HepG2 (cell line): ENCODE data around the gene SCGB2B2. TPM values are rescaled to one million over a fixed set of nuclear protein-coding genes. Genes with fewer than 3 reads are reported as not detected.

ENCODE experiments used
- ATAC-seq: fragments of 200-7000 bp; cut with Tn5 transposase; 3 replicates; pipeline ENCODE4 v1.9.1; 2020; ENCODE audit warnings: mild to moderate bottlenecking, moderate library complexity
- BruUV-seq: library from RNA; stranded (reverse); fragments of 400-500 nt; replicated peaks from 2 replicates; lab custom pipeline; 2021; lab: Mats Ljungman, UMichigan
- CTCF ChIA-PET: fragments of 300-600 bp; formaldehyde crosslinking; extraction: SDS; loops from one replicate; lab custom pipeline; 2021; ENCODE audit warnings: low total read pairs, inconsistent platforms, low intra/inter-chr PET ratio; lab: Yijun Ruan, JAX
- POLR2A ChIA-PET: fragments of 350-600 bp; sonication (Branson Sonifier 250); formaldehyde crosslinking; loops from one replicate; lab custom pipeline; 2020; ENCODE audit warnings: antibody characterized with exemption, inconsistent platforms; lab: Yijun Ruan, JAX
- DNase-seq: peaks from one replicate; pipeline ENCODE4 v3.0.0-alpha.2; 2015; ENCODE audit warnings: low spot score
- FAIRE-seq: peaks from 3 replicates; lab custom pipeline; 2011; peaks lifted over from hg19 to GRCh38; lab: Jason Lieb, UNC
- H2AFZ ChIP-seq: one replicate; pipeline ENCODE4 v1.6.1; 2011; ENCODE audit warnings: low read length, inconsistent platforms
- H3K27ac ChIP-seq: fragments of 300-600 bp; 3 replicates; pipeline ENCODE4 v1.8.0; 2011; ENCODE audit warnings: mixed run types, mild to moderate bottlenecking, mixed read lengths, low read length, inconsistent platforms; ENCODE audit not compliant: insufficient read depth; ENCODE audit errors: extremely low read length
- H3K27me3 ChIP-seq, 2 experiments: fragments of 200-600 bp in 1 of 2; 2 replicates in 1 of 2; 3 replicates in 1 of 2; pipeline versions ENCODE4 v1.6.0 to v1.8.0; 2011; ENCODE audit warnings: low read length in 2 of 2, mild to moderate bottlenecking in 2 of 2, moderate library complexity in 2 of 2, inconsistent platforms in 1 of 2; ENCODE audit not compliant: insufficient read depth in 2 of 2, control insufficient read depth in 1 of 2
- H3K36me3 ChIP-seq, 2 experiments: fragments of 200-600 bp in 1 of 2; replicated peaks in 1 of 2; 2 replicates in 1 of 2; 3 replicates in 1 of 2; pipeline versions ENCODE4 v1.5.1 to v1.8.0; 2011; ENCODE audit warnings: low read length in 2 of 2, inconsistent platforms in 1 of 2; ENCODE audit not compliant: insufficient read depth in 2 of 2, control insufficient read depth in 1 of 2
- H3K4me1 ChIP-seq: 2 replicates; pipeline ENCODE4 v1.5.1; 2012; ENCODE audit warnings: low read length, inconsistent platforms; ENCODE audit not compliant: insufficient read depth
- H3K4me2 ChIP-seq: 2 replicates; pipeline ENCODE4 v1.6.0; 2011; ENCODE audit warnings: low read depth, low read length, inconsistent platforms
- H3K4me3 ChIP-seq, 3 experiments: fragments of 200-600 bp in 1 of 3; sonication (generic), shearing (Covaris generic) in 1 of 3; replicated peaks in 1 of 3; 2 replicates each; pipeline ENCODE4 v1.5.1; 2011 to 2016; ENCODE audit warnings: low read length in 3 of 3, inconsistent platforms in 2 of 3, low read depth in 2 of 3, mild to moderate bottlenecking in 2 of 3, control low read depth in 1 of 3, mixed read lengths in 1 of 3; ENCODE audit not compliant: insufficient read depth in 1 of 3
- H3K79me2 ChIP-seq: one replicate; pipeline ENCODE4 v1.6.1; 2011; ENCODE audit warnings: low read length, inconsistent platforms; ENCODE audit not compliant: insufficient read depth
- H3K9ac ChIP-seq: 2 replicates; pipeline ENCODE4 v1.6.0; 2011; ENCODE audit warnings: mild to moderate bottlenecking, low read depth, low read length, inconsistent platforms; ENCODE audit not compliant: insufficient read depth
- H3K9me3 ChIP-seq: 2 replicates; pipeline ENCODE4 v1.5.1; 2012; ENCODE audit warnings: mild to moderate bottlenecking, low read length
- H4K20me1 ChIP-seq: 2 replicates; pipeline ENCODE4 v1.6.0; 2011; ENCODE audit warnings: inconsistent platforms, mild to moderate bottlenecking, low read length, moderate library complexity; ENCODE audit not compliant: insufficient read depth
- BORCS8-MEF2B ChIP-seq: sonication (generic); formaldehyde crosslinking; IDR thresholded peaks from 2 replicates; pipeline ENCODE4 v1.8.0; 2022; ENCODE audit warnings: mild to moderate bottlenecking, missing genetic modification reagents
- DMTF1 ChIP-seq: sonication (generic); formaldehyde crosslinking; IDR thresholded peaks from 2 replicates; pipeline ENCODE4 v1.4.0; 2020; ENCODE audit warnings: mild to moderate bottlenecking, missing genetic modification reagents
- EHMT2 ChIP-seq: fragments of 200-600 bp; sonication (generic); IDR thresholded peaks from 2 replicates; pipeline ENCODE4 v1.7.0; 2017; ENCODE audit warnings: antibody characterized with exemption, low read depth, low read length, borderline replicate concordance
- ETV6 ChIP-seq: sonication (generic); formaldehyde crosslinking; conservative IDR thresholded peaks from 2 replicates; pipeline ENCODE4 v1.4.0; 2020; ENCODE audit warnings: missing genetic modification reagents
- MLX ChIP-seq: IDR thresholded peaks from 2 replicates; pipeline ENCODE4 v1.6.1; 2016
- NKX3-1 ChIP-seq: sonication (generic); formaldehyde crosslinking; IDR thresholded peaks from 2 replicates; pipeline ENCODE4 v1.5.0; 2020; ENCODE audit warnings: missing genetic modification reagents
- SP1 ChIP-seq, 2 experiments: fragments of 450-650 bp in 1 of 2; sonication (generic) in 1 of 2; formaldehyde crosslinking in 1 of 2; IDR thresholded peaks; 2 replicates each; pipeline versions ENCODE4 v1.4.0 to v1.6.1; 2016 to 2020; ENCODE audit warnings: missing genetic modification reagents in 1 of 2
- TEAD2 ChIP-seq: sonication (generic); formaldehyde crosslinking; IDR thresholded peaks from 2 replicates; pipeline ENCODE4 v1.9.0; 2021; ENCODE audit warnings: missing genetic modification reagents
- TGIF2 ChIP-seq: IDR thresholded peaks from 2 replicates; pipeline ENCODE4 v1.6.1; 2016; ENCODE audit warnings: control low read depth, missing compliant biosample characterization
- ZIK1 ChIP-seq: sonication (generic); formaldehyde crosslinking; IDR thresholded peaks from 2 replicates; pipeline ENCODE4 v1.5.0; 2020; ENCODE audit warnings: mild to moderate bottlenecking, low read depth, missing genetic modification reagents, borderline replicate concordance
- ZKSCAN5 ChIP-seq: sonication (generic); formaldehyde crosslinking; IDR thresholded peaks from 2 replicates; pipeline ENCODE4 v1.5.1; 2020; ENCODE audit warnings: mild to moderate bottlenecking, missing genetic modification reagents
- ZNF253 ChIP-seq: sonication (generic); formaldehyde crosslinking; IDR thresholded peaks from 2 replicates; pipeline ENCODE4 v1.8.0; 2022; ENCODE audit warnings: mild to moderate bottlenecking, missing genetic modification reagents, borderline replicate concordance
- ZNF605 ChIP-seq: sonication (generic); formaldehyde crosslinking; IDR thresholded peaks from 2 replicates; pipeline ENCODE4 v1.8.0; 2022; ENCODE audit warnings: mild to moderate bottlenecking, missing genetic modification reagents
- WGBS: methylation state at CpG from one replicate; pipeline ENCODE4 v1.1.6; 2017; ENCODE audit warnings: low lambda C conversion rate; 5-methylcytosine and 5-hydroxymethylcytosine counted together
- in situ Hi-C: cut with HindIII; loops from 2 replicates; pipeline ENCODE4 v1.10.0; 2017; ENCODE audit warnings: low pct_unique_long_range_greater_than_20kb; ENCODE audit not compliant: extremely low pct_ligation_motif_present
- intact Hi-C: fragments of 100-400 bp; cut with micrococcal nuclease; formaldehyde crosslinking; loops from one replicate; pipeline ENCODE4 v1.10.0; 2022; ENCODE audit not compliant: unreplicated experiment
- polyA plus RNA-seq, 8 experiments: library from polyadenylated mRNA; depleted of rRNA in 3 of 8; stranded (reverse) in 7 of 8; unstranded in 1 of 8; fragments of >200 nt; fragmentation: Illumina TruSeq in 4 of 8; extraction: Trizol in 4 of 8; gene quantifications; 2 replicates each; pipeline versions ENCODE4 v1.2.1 to v1.2.3, GENCODE V29; 2011 to 2016; ENCODE audit warnings: low read depth in 4 of 8, missing spikeins in 1 of 8, mixed read lengths in 1 of 8; ENCODE audit not compliant: insufficient read depth in 1 of 8
- total RNA-seq, 5 experiments: library from RNA; depleted of rRNA; stranded (reverse); fragments of >200 nt; fragmentation: Illumina TruSeq; extraction: Trizol; gene quantifications; 2 replicates each; pipeline ENCODE4 v1.2.3, GENCODE V29; 2016; ENCODE audit warnings: low read depth in 1 of 5
- TF ChIP-seq, protein P1 (sequence below): sonication (generic); formaldehyde crosslinking; IDR thresholded peaks from 2 replicates; pipeline ENCODE4 v1.5.0; 2020; ENCODE audit warnings: missing genetic modification reagents
- TF ChIP-seq, protein P2 (sequence below): sonication (generic); formaldehyde crosslinking; IDR thresholded peaks from 2 replicates; pipeline ENCODE4 v1.4.0; 2020; ENCODE audit warnings: missing genetic modification reagents
- TF ChIP-seq, protein P3 (sequence below): IDR thresholded peaks from 2 replicates; pipeline ENCODE4 v1.6.1; 2016
- TF ChIP-seq, protein P4 (sequence below): sonication (generic); formaldehyde crosslinking; IDR thresholded peaks from 2 replicates; pipeline ENCODE4 v1.4.0; 2020; ENCODE audit warnings: low read depth, mild to moderate bottlenecking, missing genetic modification reagents

SCGB2B2 gene
- total and polyA plus RNA-seq, 2 of the 13 experiments (the other 11 are each of a cell fraction or from before 2014, with no cell fraction given) = 0.03 TPM; not detected in 1

DNA sequence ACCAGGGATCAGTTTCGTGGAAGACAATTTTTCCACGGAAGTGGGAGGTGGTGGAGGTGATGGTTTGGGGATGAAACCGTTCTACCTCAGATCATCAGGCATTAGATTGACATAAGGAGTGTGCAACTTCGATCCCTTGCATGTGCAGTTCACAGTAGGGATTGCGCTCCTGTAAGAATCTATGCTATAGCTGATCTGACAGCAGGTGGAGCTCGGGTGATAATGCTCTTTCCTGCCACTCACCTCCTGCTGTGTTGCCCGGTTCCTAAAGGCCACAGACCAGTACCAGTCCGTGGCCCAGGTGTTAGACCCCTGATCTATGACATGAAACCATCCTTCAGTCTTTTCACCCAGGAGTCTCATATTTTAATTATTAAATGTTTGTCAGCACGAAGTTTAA is 4.5 kb upstream of the SCGB2B2 start:
- H3K9ac ChIP-seq = no peak overlapping the region
- BruUV-seq = no TSS peak
- H3K27ac ChIP-seq = no peak overlapping the region
- no peak overlapping the region for H2AFZ ChIP-seq
- H3K79me2 ChIP-seq = no peaks in the 10 kb centered on the region
- no peaks in the 10 kb centered on the region for H3K27me3 ChIP-seq
- in situ Hi-C loops = no loop called here
- intact Hi-C loops = no loop called here
- ChIA-PET CTCF (no interaction called here), POLR2A (no interaction called here)
- FAIRE-seq (peak; percentile 28), ATAC-seq (peak; percentile 62; the same call in 2 of the 3 replicates), DNase-seq (no peak)
- peaks cover 22% of the 10 kb centered on the region for H3K9me3 ChIP-seq
- no peak overlapping the region for H3K4me2 ChIP-seq
- no peaks in the 10 kb centered on the region for H3K36me3 ChIP-seq
- peaks cover 15% of the 10 kb centered on the region for H3K4me1 ChIP-seq
- H4K20me1 ChIP-seq = no peaks in the 10 kb centered on the region
- 5% methylated on average over 7 of the region's 9 CpGs for WGBS
- no peak overlapping the region for H3K4me3 ChIP-seq
- TF ChIP-seq, protein P1, sequence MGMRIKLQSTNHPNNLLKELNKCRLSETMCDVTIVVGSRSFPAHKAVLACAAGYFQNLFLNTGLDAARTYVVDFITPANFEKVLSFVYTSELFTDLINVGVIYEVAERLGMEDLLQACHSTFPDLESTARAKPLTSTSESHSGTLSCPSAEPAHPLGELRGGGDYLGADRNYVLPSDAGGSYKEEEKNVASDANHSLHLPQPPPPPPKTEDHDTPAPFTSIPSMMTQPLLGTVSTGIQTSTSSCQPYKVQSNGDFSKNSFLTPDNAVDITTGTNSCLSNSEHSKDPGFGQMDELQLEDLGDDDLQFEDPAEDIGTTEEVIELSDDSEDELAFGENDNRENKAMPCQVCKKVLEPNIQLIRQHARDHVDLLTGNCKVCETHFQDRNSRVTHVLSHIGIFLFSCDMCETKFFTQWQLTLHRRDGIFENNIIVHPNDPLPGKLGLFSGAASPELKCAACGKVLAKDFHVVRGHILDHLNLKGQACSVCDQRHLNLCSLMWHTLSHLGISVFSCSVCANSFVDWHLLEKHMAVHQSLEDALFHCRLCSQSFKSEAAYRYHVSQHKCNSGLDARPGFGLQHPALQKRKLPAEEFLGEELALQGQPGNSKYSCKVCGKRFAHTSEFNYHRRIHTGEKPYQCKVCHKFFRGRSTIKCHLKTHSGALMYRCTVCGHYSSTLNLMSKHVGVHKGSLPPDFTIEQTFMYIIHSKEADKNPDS = no peak
- TF ChIP-seq SP1 (IDR thresholded peaks at IDR 0.05) (no peak), SP1 (CRISPR knock-in tag; IDR thresholded peaks at IDR 0.05) (no peak), ZIK1 (CRISPR knock-in tag) (no peak), TGIF2 (CRISPR knock-in tag) (no peak), BORCS8-MEF2B (CRISPR knock-in tag) (no peak), TEAD2 (CRISPR knock-in tag) (no peak), ZNF605 (no peak), DMTF1 (CRISPR knock-in tag) (no peak), ZNF253 (CRISPR knock-in tag) (no peak), MLX (CRISPR knock-in tag) (no peak), EHMT2 (no peak), ETV6 (CRISPR knock-in tag) (no peak), NKX3-1 (CRISPR knock-in tag) (no peak), ZKSCAN5 (CRISPR knock-in tag) (0 out of 2 replicates have a peak, but pooled peaks have one; percentile 45)
- TF ChIP-seq, protein P2, sequence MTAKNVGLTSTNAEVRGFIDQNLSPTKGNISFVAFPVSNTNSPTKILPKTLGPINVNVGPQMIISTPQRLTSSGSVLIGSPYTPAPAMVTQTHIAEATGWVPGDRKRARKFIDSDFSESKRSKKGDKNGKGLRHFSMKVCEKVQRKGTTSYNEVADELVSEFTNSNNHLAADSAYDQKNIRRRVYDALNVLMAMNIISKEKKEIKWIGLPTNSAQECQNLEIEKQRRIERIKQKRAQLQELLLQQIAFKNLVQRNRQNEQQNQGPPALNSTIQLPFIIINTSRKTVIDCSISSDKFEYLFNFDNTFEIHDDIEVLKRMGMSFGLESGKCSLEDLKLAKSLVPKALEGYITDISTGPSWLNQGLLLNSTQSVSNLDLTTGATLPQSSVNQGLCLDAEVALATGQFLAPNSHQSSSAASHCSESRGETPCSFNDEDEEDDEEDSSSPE (CRISPR knock-in tag) = no peak
- TF ChIP-seq, protein P3, sequence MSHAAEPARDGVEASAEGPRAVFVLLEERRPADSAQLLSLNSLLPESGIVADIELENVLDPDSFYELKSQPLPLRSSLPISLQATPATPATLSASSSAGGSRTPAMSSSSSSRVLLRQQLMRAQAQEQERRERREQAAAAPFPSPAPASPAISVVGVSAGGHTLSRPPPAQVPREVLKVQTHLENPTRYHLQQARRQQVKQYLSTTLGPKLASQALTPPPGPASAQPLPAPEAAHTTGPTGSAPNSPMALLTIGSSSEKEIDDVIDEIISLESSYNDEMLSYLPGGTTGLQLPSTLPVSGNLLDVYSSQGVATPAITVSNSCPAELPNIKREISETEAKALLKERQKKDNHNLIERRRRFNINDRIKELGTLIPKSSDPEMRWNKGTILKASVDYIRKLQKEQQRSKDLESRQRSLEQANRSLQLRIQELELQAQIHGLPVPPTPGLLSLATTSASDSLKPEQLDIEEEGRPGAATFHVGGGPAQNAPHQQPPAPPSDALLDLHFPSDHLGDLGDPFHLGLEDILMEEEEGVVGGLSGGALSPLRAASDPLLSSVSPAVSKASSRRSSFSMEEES = no peak
- TF ChIP-seq, protein P4, sequence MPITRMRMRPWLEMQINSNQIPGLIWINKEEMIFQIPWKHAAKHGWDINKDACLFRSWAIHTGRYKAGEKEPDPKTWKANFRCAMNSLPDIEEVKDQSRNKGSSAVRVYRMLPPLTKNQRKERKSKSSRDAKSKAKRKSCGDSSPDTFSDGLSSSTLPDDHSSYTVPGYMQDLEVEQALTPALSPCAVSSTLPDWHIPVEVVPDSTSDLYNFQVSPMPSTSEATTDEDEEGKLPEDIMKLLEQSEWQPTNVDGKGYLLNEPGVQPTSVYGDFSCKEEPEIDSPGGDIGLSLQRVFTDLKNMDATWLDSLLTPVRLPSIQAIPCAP (CRISPR knock-in tag) = no peak
